GM10248 (cell line): ENCODE measurements around the gene GIPC3.

Experiments used
- CTCF ChIA-PET: fragments of 300-600 bp; sonication (Branson Sonifier 250); formaldehyde crosslinking; extraction: SDS; loops from one replicate; lab custom pipeline; 2021; ENCODE audit warnings: antibody characterized with exemption; lab: Yijun Ruan, JAX
- POLR2A ChIA-PET: fragments of 350-650 bp; sonication (Branson Sonifier 250); formaldehyde crosslinking; extraction: SDS; loops from one replicate; lab custom pipeline; 2020; ENCODE audit warnings: antibody characterized with exemption; lab: Yijun Ruan, JAX
- DNase-seq: peaks from one replicate; pipeline ENCODE4 v3.0.0; 2012; ENCODE audit errors: extremely low spot score
- CTCF ChIP-seq: IDR thresholded peaks from 2 replicates; pipeline ENCODE4 v1.5.1; 2012; ENCODE audit warnings: mild to moderate bottlenecking, low read depth; ENCODE audit errors: extremely low read depth, missing control alignments, control extremely low read depth

GIPC3 gene

DNA sequence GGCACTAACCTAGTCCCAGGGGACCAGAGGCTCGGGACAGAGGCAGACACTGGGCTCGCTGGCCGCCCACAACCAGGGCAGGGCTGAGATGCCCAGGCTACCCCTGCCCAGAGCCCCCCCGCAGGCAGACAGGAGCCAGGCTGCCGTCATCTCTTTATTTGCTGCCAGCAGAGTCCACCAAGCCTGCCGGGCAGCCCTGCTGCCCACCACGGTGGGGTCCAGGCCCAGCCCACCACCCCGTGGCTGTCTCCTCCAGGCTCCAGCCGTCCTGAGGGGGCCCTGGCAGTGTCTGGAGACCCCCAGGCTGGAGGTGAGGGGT is 41.3 kb upstream of the GIPC3 start:
- no peak for TF ChIP-seq CTCF
- CTCF ChIA-PET, result interaction anchor here (1.1 to 3.9 kb wide), 14 partner anchors 12 to 164 kb away, joined by 3 to 68 read pairs (median 7); partner anchors contain the start of genes MFSD12 and TJP3
- no peak for DNase-seq
- POLR2A ChIA-PET, result no interaction called here

GRCh38 chr19:3544742-3545668 is 40.3 kb upstream of the GIPC3 start:
- peak; percentile 89 for DNase-seq
- TF ChIP-seq CTCF, result peak; percentile 99

GRCh38 chr19:3545669-3546034 is 39.6 kb upstream of the GIPC3 start:
- ChIA-PET POLR2A (no interaction called here), CTCF (interaction anchor here (0.8 to 3.9 kb wide), 21 partner anchors 11 to 168 kb away, joined by 3 to 68 read pairs (median 4); partner anchors contain the start of gene MFSD12)
- DNase-seq, result no peak
- TF ChIP-seq CTCF, result no peak

More at GRCh38 chr19:3544742-3545668, 40.3 kb upstream of the GIPC3 start:
- ChIA-PET CTCF (interaction anchor here (0.7 to 3.9 kb wide), 32 partner anchors 10 to 205 kb away, joined by 3 to 68 read pairs (median 4); partner anchors contain the start of genes MFSD12, PIP5K1C and TJP3), POLR2A (no interaction called here)

DNA sequence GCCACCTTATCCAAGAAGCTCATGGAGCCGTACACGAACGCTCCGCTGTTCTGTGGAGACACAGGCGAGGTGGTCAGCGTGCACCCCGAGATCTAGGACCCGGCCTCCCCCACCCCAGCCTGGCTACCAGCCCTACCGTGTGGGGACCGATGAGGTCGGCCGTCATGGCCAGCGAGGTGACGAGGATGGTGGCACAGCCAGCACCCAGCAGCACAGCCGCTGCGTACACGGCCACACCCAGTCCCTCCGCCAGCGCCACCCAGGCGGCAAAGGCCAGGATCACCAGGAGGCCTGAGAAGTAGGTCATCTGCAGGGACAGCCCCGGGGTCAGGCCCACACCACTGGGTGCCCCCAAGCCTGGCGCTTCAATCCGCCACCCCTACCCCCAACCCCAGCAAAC is 39.2 kb upstream of the GIPC3 start:
- no peak for DNase-seq
- TF ChIP-seq CTCF, result no peak
- CTCF ChIA-PET, result interaction anchor here (0.7 to 3.9 kb wide), 11 partner anchors 10 to 167 kb away, joined by 3 to 68 read pairs (median 4); partner anchors contain the start of gene MFSD12
- POLR2A ChIA-PET, result no interaction called here

DNA sequence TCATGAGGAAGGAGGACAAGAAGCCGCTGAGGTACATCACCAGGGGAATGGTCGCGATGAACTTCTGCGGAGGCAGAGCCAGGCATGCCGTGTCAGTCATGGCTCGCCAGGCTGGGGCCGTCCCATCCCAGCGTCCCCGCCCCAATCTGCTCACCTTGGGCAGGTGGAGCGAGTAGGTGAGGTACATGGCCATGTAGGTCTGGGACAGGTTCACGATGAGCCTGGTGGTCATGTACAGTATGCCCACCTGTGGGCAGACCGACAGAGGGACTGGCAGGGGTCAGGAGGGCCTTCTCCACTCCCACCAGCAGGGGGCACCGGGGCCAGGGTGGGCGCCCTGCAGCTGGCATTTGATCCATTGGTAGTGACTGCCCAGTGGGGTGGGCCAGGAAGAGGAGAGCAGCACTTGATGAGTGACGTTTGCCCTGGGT is 38.0 kb upstream of the GIPC3 start:
- no peak for DNase-seq
- TF ChIP-seq CTCF, result peak; percentile 45
- POLR2A ChIA-PET, result no interaction called here
- CTCF ChIA-PET, result interaction anchor here (0.9 to 3.4 kb wide), 6 partner anchors 10 to 160 kb away, joined by 3 to 68 read pairs (median 4); partner anchors contain the start of gene MFSD12

GRCh38 chr19:3547767-3548282 is 37.5 kb upstream of the GIPC3 start:
- ChIA-PET POLR2A (no interaction called here), CTCF (interaction anchor here (1.5 kb wide), 4 partner anchors 17 to 159 kb away, joined by 3 to 4 read pairs (median 4); no protein-coding TSS in a partner anchor)
- no peak for DNase-seq
- TF ChIP-seq CTCF, result no peak
